SK-N-MC (cell line): ENCODE measurements around the gene MACROD2.
A peak's percentile ranks its signal among the peaks of the same experiment; 100 is the strongest.

ENCODE experiments used
- DNase-seq: peaks from one replicate; pipeline ENCODE4 v3.0.0-alpha.2; 2011; ENCODE audit warnings: low read depth, low spot score
- H3K27ac ChIP-seq: fragments of 200-600 bp; sonication (generic); 2 replicates; pipeline ENCODE4 v1.5.1; 2016; ENCODE audit warnings: mixed run types
- H3K36me3 ChIP-seq: fragments of 200-600 bp; sonication (generic); 2 replicates; pipeline ENCODE4 v1.6.1; 2017; ENCODE audit warnings: antibody characterized with exemption, low read length, mixed read lengths; ENCODE audit not compliant: insufficient read depth
- H3K4me3 ChIP-seq: fragments of 200-600 bp; sonication (generic); 2 replicates; pipeline ENCODE4 v1.5.1; 2016
- H3K9ac ChIP-seq: fragments of 200-600 bp; sonication (generic); 2 replicates; pipeline ENCODE4 v1.8.0; 2017; ENCODE audit warnings: mixed run types, mixed read lengths; ENCODE audit not compliant: insufficient read length
- H3K9me3 ChIP-seq: fragments of 200-600 bp; sonication (generic); 2 replicates; pipeline ENCODE4 v1.6.1; 2017; ENCODE audit warnings: low read depth, mild to moderate bottlenecking, antibody characterized with exemption, low read length, moderate library complexity, mixed read lengths
- EZH2 ChIP-seq: fragments of 200-600 bp; sonication (generic); IDR thresholded peaks from one replicate; pipeline ENCODE4 v1.6.1; 2017; ENCODE audit warnings: antibody characterized with exemption
- FOXP2 ChIP-seq: optimal IDR thresholded peaks from 2 replicates; pipeline ENCODE3; 2011; ENCODE audit warnings: mild to moderate bottlenecking, moderate library complexity; ENCODE audit not compliant: insufficient read depth; ENCODE audit errors: extremely low read length, control extremely low read depth
- POLR2AphosphoS5 ChIP-seq: IDR thresholded peaks from 2 replicates; pipeline ENCODE4 v1.6.1; 2012; ENCODE audit warnings: mild to moderate bottlenecking, low read depth, low read length, borderline replicate concordance

MACROD2 gene

GRCh38 chr20:15141861-15142260 lies 1146.5 kb downstream of the MACROD2 start:
- no peak overlapping the region for H3K27ac ChIP-seq
- no peaks in the 10 kb centered on the region for H3K36me3 ChIP-seq
- no peak overlapping the region for H3K4me3 ChIP-seq
- no peak overlapping the region for H3K9ac ChIP-seq
- no peak for DNase-seq
- H3K9me3 ChIP-seq, result no peaks in the 10 kb centered on the region
- TF ChIP-seq EZH2 (no peak), POLR2AphosphoS5 (no peak), FOXP2 (no peak)

GRCh38 chr20:15143478-15143877 lies 1148.2 kb downstream of the MACROD2 start:
- no peak overlapping the region for H3K27ac ChIP-seq
- H3K4me3 ChIP-seq, result no peak overlapping the region
- no peak for DNase-seq
- H3K36me3 ChIP-seq, result no peaks in the 10 kb centered on the region
- H3K9me3 ChIP-seq, result no peaks in the 10 kb centered on the region
- H3K9ac ChIP-seq, result no peak overlapping the region
- TF ChIP-seq EZH2 (no peak), POLR2AphosphoS5 (no peak), FOXP2 (no peak)

GRCh38 chr20:15144916-15145315 lies 1149.6 kb downstream of the MACROD2 start:
- H3K4me3 ChIP-seq, result no peak overlapping the region
- H3K9me3 ChIP-seq, result no peaks in the 10 kb centered on the region
- no peak overlapping the region for H3K9ac ChIP-seq
- H3K27ac ChIP-seq, result no peak overlapping the region
- DNase-seq, result no peak
- H3K36me3 ChIP-seq, result no peaks in the 10 kb centered on the region
- TF ChIP-seq POLR2AphosphoS5 (no peak), EZH2 (no peak), FOXP2 (no peak)

- Histone ChIP-seq H3K36me3 (no peaks in the 10 kb centered on the region), H3K4me3 (no peak overlapping the region), H3K9ac (no peak overlapping the region), H3K27ac (no peak overlapping the region), H3K9me3 (no peaks in the 10 kb centered on the region)
- TF ChIP-seq EZH2, result no peak
- no peak for TF ChIP-seq FOXP2
- no peak for TF ChIP-seq POLR2AphosphoS5
- DNase-seq, result peak; percentile 8
Measured at GRCh38 chr20:15146948-15147347, 1151.6 kb downstream of the MACROD2 start.

- H3K9ac ChIP-seq, result no peak overlapping the region
- H3K4me3 ChIP-seq, result no peak overlapping the region
- H3K9me3 ChIP-seq, result no peaks in the 10 kb centered on the region
- no peak for TF ChIP-seq FOXP2
- TF ChIP-seq POLR2AphosphoS5, result no peak
- TF ChIP-seq EZH2, result no peak
- DNase-seq, result no peak
- no peaks in the 10 kb centered on the region for H3K36me3 ChIP-seq
- no peak overlapping the region for H3K27ac ChIP-seq
Measured at GRCh38 chr20:15154070-15154469, 1158.8 kb downstream of the MACROD2 start.

GRCh38 chr20:15155848-15156401 lies 1160.6 kb downstream of the MACROD2 start:
- Histone ChIP-seq H3K36me3 (no peaks in the 10 kb centered on the region), H3K9me3 (no peaks in the 10 kb centered on the region), H3K27ac (no peak overlapping the region), H3K9ac (no peak overlapping the region), H3K4me3 (no peak overlapping the region)
- no peak for DNase-seq
- no peak for TF ChIP-seq EZH2
- no peak for TF ChIP-seq POLR2AphosphoS5
- no peak for TF ChIP-seq FOXP2

- Histone ChIP-seq H3K9ac (no peak overlapping the region), H3K9me3 (no peaks in the 10 kb centered on the region)
- no peak for DNase-seq
Measured at GRCh38 chr20:15158533-15158932, 1163.2 kb downstream of the MACROD2 start.

GRCh38 chr20:15162079-15162647 lies 1166.8 kb downstream of the MACROD2 start:
- Histone ChIP-seq H3K27ac (no peak overlapping the region), H3K4me3 (no peak overlapping the region), H3K9ac (no peak overlapping the region), H3K36me3 (no peaks in the 10 kb centered on the region), H3K9me3 (no peaks in the 10 kb centered on the region; the same call in 1 of the 2 replicates)
- no peak for DNase-seq
- TF ChIP-seq EZH2, result no peak
- no peak for TF ChIP-seq POLR2AphosphoS5
- TF ChIP-seq FOXP2, result no peak

More at GRCh38 chr20:15158533-15158932, 1163.2 kb downstream of the MACROD2 start:
- no peak overlapping the region for H3K4me3 ChIP-seq
- no peaks in the 10 kb centered on the region for H3K36me3 ChIP-seq
- no peak for TF ChIP-seq FOXP2
- TF ChIP-seq POLR2AphosphoS5, result no peak
- no peak for TF ChIP-seq EZH2
- no peak overlapping the region for H3K27ac ChIP-seq

- no peak overlapping the region for H3K27ac ChIP-seq
- TF ChIP-seq EZH2 (no peak), POLR2AphosphoS5 (no peak), FOXP2 (no peak)
Measured at GRCh38 chr20:15163632-15164031, 1168.3 kb downstream of the MACROD2 start.

More at GRCh38 chr20:15163632-15164031, 1168.3 kb downstream of the MACROD2 start:
- H3K9me3 ChIP-seq, result no peaks in the 10 kb centered on the region; the same call in 1 of the 2 replicates
- H3K36me3 ChIP-seq, result no peaks in the 10 kb centered on the region
- no peak for DNase-seq
- H3K4me3 ChIP-seq, result no peak overlapping the region
- H3K9ac ChIP-seq, result no peak overlapping the region
